Suppressor macrophage (primary cell): Measurements from ENCODE around the gene HIVEP2.
A peak's percentile ranks its signal among the peaks of the same experiment; 100 is the strongest.

Experiments
- DNase-seq, 4 experiments: peaks; one replicate each; pipeline ENCODE4 v3.0.0-alpha.2; 2020 to 2022

HIVEP2 gene

DNA sequence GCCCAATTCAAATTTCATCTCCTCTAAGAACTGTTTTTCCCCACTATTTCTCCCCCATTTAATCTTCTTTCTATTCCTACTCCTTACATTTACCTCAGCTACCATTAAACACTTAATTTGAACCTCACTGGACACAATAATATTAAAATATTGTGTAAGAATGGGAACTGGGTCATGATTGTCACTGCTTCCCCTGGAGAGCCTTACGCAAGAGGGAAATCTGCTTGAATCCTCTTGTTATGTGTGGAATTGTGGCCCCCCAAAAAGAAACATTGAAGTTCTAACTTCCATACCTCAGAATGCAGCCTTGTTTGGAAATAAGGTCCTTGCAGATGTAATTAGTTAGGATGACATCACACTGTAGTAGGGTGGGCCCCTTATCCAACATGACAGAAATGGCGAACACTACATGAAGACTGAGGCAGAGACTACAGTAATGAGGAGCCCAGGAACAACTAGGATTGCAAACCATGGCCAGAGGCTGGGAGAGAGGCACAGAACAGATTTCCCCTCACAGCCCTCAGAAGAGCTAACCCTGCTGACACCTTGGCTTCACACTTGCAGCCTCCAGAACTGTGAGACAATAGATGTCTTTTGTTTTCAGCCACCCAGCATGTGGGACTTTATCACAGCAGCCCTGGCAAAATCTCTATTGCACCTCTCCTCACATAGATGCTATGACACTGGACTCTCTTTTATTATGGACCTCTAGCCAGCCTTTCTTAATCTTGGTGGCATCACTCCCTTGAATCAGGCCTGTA is 29.9 kb downstream of the HIVEP2 start:
- peak in 1 of 4 experiments; percentile 26 for DNase-seq

DNA sequence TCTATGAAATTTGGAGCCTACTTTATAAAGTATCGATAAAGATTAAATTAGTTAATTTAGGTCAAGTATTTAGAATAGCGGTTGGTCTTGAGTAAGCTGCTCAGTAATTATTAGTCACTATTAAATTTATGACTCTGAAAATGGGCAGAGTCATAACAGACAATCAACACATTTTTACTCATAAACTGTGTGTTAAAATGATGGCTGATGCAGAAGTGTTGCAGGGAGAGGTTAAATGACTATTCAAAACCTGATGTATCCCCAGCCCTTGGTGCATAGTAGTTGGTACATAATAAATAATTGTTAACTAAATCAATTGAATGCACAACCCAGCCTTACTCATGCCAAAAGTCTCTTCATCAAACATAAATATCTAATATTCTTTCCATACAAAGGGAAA is 30.6 kb downstream of the HIVEP2 start:
- no peak for DNase-seq

DNA sequence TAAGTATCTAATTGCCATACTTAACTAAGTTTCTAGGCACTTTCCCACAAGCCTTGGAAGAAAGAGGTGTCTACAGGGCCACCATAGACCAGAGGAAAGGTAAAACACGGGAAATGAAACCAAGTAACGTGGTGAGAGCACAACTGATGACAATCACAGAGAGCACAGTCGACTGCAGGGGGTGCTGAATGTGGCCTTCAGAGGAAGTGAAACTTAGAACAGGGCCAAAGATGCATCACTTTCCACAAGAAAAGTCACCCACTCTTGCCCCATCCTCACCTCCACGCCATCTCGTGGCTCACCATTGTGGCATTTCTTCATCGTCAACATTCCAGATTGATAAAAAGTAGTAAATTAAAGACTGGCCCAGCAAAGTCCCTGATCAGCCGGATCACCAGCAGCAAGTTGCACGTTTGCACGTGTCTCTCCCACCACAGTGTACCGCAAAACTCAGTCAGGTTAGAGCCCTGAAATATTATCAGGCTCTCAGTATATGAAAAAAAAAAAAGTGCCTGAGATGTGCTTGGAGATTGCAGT is 31.4 kb downstream of the HIVEP2 start:
- DNase-seq, result peak; percentile 61 to 84 (median 74)

DNA sequence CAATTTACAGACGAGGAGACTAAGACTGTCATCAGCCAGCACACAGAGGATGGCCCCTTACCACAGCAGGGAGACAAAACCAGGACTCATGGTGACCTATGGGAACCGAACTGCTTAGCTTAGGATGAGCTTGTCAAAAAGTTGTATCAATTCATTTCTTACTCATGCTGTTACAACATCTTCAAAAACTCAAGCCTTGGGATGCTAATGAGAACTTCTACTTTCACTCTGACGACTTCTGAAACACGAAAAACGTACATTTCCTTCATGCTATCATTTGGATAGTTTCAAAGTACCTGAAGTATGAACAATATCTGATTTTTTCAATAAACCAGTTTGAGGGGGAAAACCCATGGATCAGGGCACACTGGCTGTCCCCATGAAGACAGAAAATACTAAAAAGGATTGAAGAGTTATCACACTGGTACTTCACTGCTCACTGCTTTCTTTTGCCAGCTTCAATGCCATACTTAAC is 31.9 kb downstream of the HIVEP2 start:
- peak in 3 of 4 experiments; percentile 13 to 65 (median 58) for DNase-seq

DNA sequence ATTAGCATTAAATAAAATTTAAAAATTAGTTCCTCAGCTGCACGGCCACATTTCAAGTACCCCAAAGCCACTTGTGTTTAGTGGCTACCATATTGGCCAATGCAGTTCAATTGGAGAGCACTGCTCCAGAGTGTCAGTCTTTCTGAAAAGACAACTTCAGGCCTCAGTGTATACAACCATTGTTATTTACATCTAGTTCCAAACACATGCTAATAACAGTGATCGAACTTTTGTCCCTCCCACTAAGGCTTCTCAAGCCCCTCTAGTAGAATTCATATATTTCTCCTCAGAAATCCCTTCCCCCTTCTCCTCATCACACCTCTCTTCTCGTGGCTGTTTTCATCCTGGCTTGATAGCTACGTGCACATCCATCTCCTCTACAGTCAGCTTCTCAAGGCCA is 32.9 kb downstream of the HIVEP2 start:
- DNase-seq, result no peak

DNA sequence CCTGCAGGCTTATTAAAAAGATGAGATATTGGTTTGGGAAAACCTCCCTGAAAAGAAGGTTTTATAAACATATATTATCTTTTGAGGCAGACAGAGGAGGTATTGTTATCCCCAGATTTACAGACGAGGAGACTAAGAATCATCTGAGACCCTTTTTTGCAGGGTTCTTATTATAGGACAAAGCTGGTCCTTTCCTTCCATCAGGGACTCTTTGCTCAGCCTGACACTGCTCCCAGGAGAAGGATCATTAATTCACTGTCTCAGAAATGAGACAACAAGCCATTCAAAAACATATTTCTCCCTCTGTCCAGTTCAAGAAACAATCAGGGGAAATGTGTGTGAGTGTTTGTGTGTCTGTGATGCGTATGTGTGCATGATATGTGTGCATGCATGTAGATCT is 33.5 kb downstream of the HIVEP2 start:
- DNase-seq, result no peak

DNA sequence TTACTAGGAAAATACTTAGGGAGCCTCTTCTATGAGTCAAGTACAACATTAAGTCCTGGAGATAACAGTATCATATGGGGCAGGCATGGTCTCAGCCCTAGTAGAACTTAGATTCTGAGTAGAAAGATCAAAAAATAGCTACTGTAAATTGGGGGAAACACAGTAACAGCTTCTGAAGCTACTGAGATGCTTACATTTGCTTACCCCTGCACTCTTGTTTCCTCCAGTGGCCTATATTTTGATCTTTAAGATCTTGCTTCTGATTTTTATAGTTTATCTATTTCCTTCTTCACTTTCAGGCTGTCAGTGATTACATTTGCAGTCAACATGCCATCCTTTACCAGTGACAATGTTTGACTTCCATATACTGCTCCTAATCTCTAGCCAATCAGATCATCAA is 35.3 kb downstream of the HIVEP2 start:
- no peak for DNase-seq

DNA sequence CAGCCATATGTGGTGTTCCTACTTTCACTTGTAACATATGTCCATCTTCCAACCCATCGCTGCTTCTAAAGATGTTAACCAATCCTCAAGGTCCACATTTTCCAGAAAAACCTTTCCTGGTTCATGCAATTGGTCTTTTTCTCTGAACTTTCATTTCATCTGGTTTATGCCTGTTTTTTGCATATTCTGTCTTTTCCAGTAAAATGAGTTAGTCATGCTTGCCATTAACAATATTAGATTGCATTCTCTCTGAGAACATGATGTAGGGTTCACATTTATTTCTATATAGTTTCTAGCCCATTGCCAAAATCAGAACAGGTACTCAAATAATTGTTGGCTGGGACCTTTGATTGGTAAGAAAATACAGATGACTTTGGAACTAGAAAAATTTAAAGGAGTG is 36.7 kb downstream of the HIVEP2 start:
- no peak for DNase-seq

DNA sequence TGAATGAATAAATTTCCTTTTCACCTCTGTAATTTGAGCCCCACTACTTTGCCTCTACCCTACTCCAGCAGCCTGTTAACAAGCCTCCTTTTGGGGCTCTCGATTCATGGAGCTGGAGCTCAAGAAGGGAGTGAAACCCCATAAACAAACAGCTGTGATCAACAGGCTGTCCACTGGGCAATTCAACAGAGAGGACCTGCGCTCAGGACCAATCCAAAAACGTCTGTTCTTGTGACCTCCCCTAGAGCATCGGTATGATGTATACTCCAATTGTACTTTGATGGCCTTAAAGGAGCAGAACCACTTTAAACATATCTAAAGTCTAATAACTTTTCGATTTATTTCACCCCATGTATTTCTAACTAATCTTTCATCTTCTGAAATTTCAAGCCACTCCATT is 37.4 kb downstream of the HIVEP2 start:
- no peak for DNase-seq

DNA sequence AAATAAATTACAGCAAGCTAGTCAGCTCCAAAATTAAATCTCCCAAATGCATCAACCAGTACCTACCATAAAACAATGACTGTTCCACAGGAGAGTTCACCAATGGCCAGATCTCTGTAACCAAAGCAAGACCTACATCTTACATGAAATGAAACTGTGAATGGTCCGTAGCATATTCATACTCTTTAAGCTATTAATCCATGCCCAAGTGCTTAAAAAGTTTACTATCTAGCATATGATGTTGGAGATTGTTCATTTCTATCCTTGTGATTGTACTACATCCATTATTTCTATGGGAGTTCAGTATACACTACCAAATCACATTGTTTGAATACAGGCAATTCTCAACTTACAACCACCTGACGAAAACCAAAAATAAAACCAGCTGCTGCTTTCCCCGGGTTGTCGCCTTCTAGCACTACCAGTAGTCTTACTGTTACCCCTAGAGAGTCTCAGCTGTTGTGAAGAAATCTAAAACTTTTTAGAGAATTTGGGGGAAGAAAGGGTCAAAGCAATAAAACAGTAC is 38.0 kb downstream of the HIVEP2 start:
- DNase-seq, result no peak

DNA sequence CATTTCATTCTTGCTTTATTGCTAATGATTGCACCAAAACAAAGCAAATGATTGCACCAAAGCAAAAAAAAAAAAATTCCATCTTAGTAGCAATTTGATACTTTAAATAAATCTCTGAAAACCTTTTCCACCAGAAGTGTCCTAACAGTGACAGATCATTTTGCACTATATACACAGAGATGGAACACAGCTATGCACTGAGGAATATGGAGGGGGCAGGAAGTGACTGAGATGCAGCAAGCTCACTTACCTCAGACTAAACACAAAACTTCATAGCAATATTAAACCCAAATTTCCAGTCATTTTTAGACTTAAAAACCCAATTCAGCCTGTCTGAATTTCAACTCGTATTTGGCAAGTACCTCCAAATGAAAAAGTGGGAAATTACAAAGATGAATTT is 41.2 kb downstream of the HIVEP2 start:
- no peak for DNase-seq

DNA sequence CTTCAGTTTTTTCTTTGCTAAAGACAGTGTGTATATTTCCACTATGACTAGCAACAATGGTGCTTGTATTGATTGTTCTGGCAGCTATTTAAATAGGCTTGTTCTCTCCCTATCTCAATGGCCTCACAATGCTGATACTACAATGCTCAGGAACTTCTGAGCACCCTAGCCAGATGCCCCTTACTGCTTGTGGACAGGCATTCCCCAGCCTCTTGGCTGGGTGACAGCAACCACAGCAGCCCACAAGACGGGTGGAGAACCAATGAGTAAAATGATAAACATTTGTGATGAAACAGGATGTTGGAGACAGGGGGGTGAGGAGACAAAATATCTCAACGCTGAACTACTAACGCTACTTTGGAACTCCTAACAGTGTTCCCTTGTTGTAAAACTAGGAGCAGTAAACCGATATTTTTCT is 42.3 kb downstream of the HIVEP2 start:
- DNase-seq, result peak; percentile 34 to 61 (median 50)

DNA sequence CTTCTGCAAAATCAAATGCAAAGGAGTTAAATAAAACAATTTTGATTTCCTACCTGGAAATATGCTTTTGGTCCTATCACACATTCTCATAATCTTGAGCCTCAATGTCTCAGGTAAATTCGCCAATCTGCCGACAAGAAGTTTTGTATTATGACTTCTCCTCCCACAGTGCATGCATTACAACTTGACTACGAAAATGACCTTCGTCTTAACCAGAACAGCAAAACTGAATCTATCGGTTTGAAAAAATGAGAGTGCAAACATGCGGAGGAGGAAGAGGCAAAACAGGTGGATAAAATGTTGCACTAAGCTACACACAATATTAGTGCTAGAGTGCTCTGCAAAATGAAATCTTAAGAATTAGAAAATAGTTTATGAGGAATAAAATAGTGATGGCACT is 43.4 kb downstream of the HIVEP2 start:
- no peak for DNase-seq

DNA sequence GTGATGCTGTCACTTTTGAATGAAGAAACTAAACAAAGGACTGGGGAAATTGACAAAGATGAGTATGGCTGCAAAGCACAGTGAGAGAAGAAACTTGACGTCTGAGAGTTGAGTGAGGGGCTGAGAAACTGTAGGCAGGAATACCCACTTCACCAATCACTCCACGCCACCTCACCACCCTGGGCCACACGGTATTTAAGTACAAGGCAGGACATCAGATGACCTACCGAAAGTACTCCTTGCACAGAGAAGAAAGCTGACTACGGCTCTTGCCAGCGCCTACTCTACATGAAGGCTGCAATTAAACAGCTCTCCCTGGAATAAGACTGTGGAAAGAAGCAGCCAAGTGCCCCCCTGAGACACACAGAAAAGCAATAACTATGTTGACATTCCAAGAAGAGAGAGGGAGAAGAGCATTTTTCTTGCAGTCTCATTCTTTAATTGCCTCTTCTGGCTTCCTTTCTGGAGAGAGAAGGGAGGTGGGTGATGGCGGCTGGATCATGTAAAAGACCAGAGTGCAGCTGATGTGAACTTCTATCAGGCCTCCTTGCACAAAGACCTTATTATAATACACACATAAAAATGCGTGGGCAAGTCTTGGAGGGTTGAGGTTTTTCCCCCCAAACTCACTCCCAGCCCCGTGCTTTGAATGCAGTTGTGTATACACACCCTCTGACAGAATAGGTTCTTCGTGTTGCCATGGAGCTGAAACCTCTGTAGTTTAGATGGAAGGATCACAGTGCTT is 44.6 kb downstream of the HIVEP2 start:
- no peak for DNase-seq

DNA sequence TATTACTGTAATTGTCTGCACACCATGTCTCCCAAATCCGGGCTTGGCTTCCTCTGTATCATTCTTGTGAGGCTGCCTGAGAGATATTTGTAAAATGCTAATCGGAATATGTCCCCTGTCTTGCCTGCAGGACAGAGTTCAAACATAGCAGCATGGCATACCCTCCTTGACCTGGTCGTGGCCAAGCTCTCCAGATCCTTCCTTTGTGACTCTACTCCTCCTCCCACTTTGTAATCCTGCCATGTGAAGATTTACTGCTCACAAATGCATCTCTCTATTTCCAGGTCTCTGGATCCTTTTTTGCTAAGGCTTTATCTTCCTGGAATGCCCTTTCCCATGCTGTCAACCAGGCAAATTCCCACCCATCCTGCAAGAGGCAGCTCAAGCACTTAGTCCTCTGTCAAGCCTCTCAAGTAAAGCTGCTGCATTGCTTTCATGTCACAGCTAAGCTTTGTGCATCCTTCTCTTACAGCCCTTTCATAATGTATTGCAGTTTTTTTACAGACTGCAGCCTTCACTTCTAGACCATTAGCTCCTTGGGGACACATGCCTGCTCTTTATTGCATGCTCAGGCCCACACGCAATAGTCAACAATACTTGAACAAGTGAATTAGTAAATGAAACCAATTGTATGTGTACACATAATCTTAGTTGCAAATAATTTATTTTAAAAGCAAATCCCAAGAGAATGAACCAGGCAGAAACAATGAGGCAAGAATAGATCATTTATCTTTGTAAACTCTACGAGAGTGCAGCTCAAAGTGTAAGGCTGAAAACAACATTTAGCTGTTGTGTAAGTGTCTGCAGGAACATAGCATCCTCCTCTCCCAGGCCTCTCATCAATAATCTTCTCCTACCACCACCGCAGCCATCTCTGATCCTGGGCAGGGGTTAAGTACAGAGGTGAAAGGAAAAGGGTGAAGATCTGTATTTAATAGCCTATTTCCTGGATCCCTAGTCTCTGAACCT is 45.8 kb downstream of the HIVEP2 start:
- DNase-seq, result no peak

DNA sequence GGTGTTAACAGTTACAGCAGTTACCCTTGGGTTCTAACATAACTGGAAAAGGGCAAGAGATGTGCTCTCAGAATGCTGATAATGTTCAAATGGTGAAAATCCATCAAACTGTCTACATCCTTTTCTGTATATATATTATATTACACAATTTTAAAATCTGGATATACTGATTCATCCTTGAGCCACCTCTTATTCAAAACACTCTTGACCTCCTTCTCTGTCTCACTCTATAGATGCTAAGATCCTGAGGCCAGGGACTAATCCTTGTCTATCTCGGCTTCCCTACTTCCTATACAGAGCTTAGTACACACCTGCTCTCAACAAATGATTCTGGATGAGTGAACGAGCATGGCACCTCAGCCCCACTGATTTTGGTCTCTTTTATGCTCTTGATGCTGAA is 47.3 kb downstream of the HIVEP2 start:
- no peak for DNase-seq

DNA sequence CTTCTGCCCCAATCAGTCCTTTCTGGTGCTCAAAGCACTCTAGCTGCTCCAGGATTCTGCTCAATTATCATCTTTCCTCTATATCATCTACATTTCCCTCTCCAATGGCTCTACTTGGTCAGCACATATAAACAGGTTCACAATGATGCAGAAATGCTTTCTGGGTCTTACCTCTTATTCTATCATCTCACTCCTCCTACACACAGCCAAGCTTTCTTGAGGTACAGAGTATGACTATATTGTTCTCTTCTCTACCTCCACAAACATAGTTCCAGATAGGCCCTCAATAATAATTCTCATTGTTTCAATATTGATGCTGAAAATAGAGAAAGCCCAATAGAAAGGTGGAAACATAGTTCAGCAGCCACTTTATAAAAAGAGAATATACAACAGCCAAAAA is 48.2 kb downstream of the HIVEP2 start:
- no peak for DNase-seq

DNA sequence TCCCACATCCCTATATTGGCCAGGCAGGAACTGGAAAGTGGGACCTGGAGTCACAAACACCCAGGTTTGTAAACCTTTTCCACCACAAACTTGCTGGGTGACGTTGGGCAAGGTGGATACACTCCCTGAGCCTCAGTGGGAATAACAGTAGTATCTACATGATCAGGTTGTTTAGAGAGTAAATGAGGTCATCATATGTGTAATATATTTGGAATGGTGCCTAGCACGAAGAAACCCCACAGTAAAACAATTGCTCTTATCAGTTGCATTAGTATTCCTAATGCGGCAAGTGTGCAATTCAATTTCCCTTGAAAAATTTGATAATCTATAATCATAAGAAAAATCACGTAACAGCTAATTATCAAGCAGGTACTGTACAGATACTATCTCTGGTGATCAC is 51.9 kb downstream of the HIVEP2 start:
- DNase-seq, result no peak

DNA sequence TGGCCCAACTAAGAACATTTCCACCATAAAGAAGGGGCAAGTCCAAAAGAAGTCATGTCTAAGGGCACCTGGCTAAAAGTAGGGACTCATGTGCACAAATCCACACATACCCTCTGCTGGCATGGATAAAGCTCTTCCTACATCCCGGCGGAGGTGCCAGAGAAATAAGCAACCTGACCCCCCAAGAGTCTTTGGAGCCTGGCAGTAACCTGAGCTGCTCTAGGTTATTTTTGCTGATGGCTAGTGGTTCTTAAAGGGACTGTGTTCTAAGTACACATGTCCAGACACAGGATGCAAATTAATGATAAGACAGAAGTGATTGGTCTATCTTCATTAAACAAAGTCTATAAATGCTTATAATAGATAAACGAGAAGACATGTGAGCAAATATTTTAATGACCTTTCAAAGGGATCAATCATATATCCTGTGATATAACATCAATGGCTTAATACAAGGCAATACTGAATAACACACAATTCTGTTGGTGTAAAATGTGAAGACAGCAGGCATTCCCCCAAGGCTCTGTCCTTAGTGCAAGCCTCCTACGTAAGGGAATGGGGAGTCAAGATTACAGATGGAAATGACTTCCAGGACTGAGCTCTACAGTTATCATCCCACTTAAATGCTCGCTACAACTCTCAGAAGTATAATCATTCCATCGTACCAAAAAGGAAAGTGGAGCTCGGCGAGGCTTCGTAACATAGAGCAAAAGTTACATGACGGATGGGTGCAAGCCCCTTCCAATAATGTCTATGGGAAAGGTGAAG is 52.5 kb downstream of the HIVEP2 start:
- DNase-seq, result no peak

DNA sequence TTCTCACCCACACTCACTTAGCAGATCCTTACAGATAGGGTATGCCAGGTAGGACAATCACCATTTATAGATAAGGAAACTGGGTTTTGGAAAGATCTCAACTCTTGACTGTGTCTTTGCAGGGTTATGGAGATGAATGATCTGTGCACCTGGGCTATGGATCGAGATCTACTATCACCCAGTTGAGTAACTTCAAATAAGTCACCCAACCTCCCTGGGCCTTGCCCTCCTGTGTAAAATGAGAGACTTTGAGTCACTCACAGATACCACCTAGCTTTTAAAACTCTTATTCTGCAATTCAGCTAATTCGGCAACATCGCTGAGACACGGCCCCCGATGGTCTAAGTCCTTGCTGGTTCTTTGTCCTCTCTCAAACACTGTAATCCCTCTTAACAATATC is 53.5 kb downstream of the HIVEP2 start:
- no peak for DNase-seq

DNA sequence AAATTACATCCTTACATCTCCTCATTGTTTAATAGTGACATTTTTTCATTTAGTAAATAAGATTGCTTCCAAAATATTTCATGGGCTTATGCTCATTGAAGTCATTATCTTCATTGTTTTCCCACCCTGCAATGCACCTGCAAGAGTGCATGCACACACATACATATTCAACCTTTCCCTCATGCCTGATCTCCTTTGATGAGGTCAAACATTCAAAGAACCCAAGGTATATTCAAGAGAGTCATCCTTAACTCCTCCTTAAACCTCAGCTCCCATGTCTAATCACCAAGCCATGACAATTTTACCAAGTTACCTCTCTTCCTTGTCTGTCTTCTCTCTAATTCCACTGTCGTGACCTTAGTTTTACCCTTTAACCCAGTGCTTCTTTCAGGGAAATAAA is 56.5 kb downstream of the HIVEP2 start:
- DNase-seq, result no peak

DNA sequence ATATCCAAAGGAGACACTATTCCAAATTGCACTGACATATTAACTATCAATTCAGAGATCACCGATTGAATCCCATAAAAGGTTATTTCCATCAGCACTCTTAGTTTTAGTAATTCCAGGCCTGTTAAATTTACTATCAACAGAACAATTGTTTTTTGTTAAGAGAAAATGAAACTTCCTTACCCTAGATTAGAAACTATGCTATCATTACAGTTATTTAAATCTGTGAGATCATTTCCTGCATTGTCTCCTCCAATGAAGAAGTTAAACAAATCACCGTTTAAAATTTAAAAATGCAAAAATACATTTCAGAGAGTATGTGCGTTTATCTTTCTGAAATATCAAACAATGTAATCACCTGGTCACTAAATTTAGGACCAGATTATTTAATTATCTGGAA is 57.5 kb downstream of the HIVEP2 start:
- no peak for DNase-seq
